ENCODE measurements around the gene PAPSS2.
"Not testable (repeated sequence)": the region's sequence is repeated elsewhere in the genome, so short reads cannot be mapped to it uniquely, and the experiment has no call there.

Gene PAPSS2

GRCh38 chr10:87705339-87705738 is 45.7 kb downstream of the PAPSS2 start:
- no peak for DNase-seq (ENCODE audit: low read depth in 3 of 3)

- no peak for DNase-seq (ENCODE audit: low read depth in 3 of 3)
Measured at GRCh38 chr10:87706731-87707130, 47.1 kb downstream of the PAPSS2 start.

GRCh38 chr10:87707254-87707653 is 47.6 kb downstream of the PAPSS2 start:
- DNase-seq (ENCODE audit: low read depth in 3 of 3), result no peak

GRCh38 chr10:87712913-87713616 is 53.4 kb downstream of the PAPSS2 start:
- no peak for DNase-seq (ENCODE audit: low read depth in 3 of 3)

- no peak for DNase-seq (ENCODE audit: low read depth in 3 of 3)
Measured at GRCh38 chr10:87713707-87714106, 54.0 kb downstream of the PAPSS2 start.

- no peak for DNase-seq (ENCODE audit: low read depth in 3 of 3)
Measured at GRCh38 chr10:87715552-87716347, 56.1 kb downstream of the PAPSS2 start.

GRCh38 chr10:87716348-87716670 is 56.6 kb downstream of the PAPSS2 start:
- DNase-seq (ENCODE audit: low read depth in 3 of 3), result no peak

- no peak for DNase-seq (ENCODE audit: low read depth in 3 of 3)
Measured at GRCh38 chr10:87720665-87721064, 61.0 kb downstream of the PAPSS2 start.

- no peak for DNase-seq (ENCODE audit: low read depth in 3 of 3)
Measured at GRCh38 chr10:87721781-87722180, 62.1 kb downstream of the PAPSS2 start.

- no peak for DNase-seq (ENCODE audit: low read depth in 3 of 3)
Measured at GRCh38 chr10:87722716-87723115, 63.0 kb downstream of the PAPSS2 start.

- DNase-seq (ENCODE audit: low read depth in 3 of 3), result no peak
Measured at GRCh38 chr10:87723500-87723899, 63.8 kb downstream of the PAPSS2 start.

- no peak for DNase-seq (ENCODE audit: low read depth in 3 of 3)
Measured at GRCh38 chr10:87724789-87725188, 65.1 kb downstream of the PAPSS2 start.

- DNase-seq (ENCODE audit: low read depth in 3 of 3), result no peak
Measured at GRCh38 chr10:87729940-87730339, 70.3 kb downstream of the PAPSS2 start.

- no peak for DNase-seq (ENCODE audit: low read depth in 3 of 3)
Measured at GRCh38 chr10:87733081-87733480, 73.4 kb downstream of the PAPSS2 start.

- no peak for DNase-seq (ENCODE audit: low read depth in 3 of 3)
Measured at GRCh38 chr10:87734987-87735827, 75.5 kb downstream of the PAPSS2 start.

- DNase-seq (ENCODE audit: low read depth in 3 of 3), result not testable (repeated sequence)
Measured at GRCh38 chr10:87738253-87738652, 78.6 kb downstream of the PAPSS2 start.

- no peak for DNase-seq (ENCODE audit: low read depth in 3 of 3)
Measured at GRCh38 chr10:87739703-87740102, 80.0 kb downstream of the PAPSS2 start.

GRCh38 chr10:87740254-87740655 is 80.6 kb downstream of the PAPSS2 start:
- no peak for DNase-seq (ENCODE audit: low read depth in 3 of 3)

GRCh38 chr10:87742992-87743610 is 83.4 kb downstream of the PAPSS2 start:
- DNase-seq (ENCODE audit: low read depth in 3 of 3), result not testable (repeated sequence)

- DNase-seq (ENCODE audit: low read depth in 3 of 3), result no peak
Measured at GRCh38 chr10:87744606-87745005, 84.9 kb downstream of the PAPSS2 start.

GRCh38 chr10:87746911-87747310 is 87.2 kb downstream of the PAPSS2 start:
- DNase-seq (ENCODE audit: low read depth in 3 of 3), result no peak

- DNase-seq (ENCODE audit: low read depth in 3 of 3), result not testable (repeated sequence)
Measured at GRCh38 chr10:87748244-87748643, 88.6 kb downstream of the PAPSS2 start.

Data from stimulated activated CD4-positive, alpha-beta T cell treated with anti-CD3 and anti-CD28 coated beads, TNF-alpha, amount 100 ng/mL, for 24 hours (primary cell).